Inflammatory macrophage treated with lipopolysaccharide for 1 hour (primary cell): ENCODE measurements around the gene KRT14.
A peak's percentile ranks its signal among the peaks of the same experiment; 100 is the strongest.
"Not testable (repeated sequence)": the region's sequence is repeated elsewhere in the genome, so short reads cannot be mapped to it uniquely, and the experiment has no call there.

Source experiments
- DNase-seq, 2 donors: peaks; one replicate each; pipeline ENCODE4 v3.0.0-alpha.2; 2020 to 2022

KRT14 gene

GRCh38 chr17:41586863-41587495 lies at the start of gene KRT14:
TSS of gene KRT14 (minus strand) at chr17:41586895. CDS start at chr17:41586834, 61 bp downstream.
- no peak for DNase-seq

- no peak for DNase-seq
These were observed 48.7 kb upstream of the KRT14 start for GRCh38 chr17:41635121-41636097.

- no peak for DNase-seq
These were observed 47.9 kb upstream of the KRT14 start for GRCh38 chr17:41634639-41635038.

- no peak for DNase-seq
These were observed 47.0 kb upstream of the KRT14 start for GRCh38 chr17:41633556-41634199.

GRCh38 chr17:41632482-41633105 lies 45.9 kb upstream of the KRT14 start:
- DNase-seq = no peak

- no peak for DNase-seq
These were observed 45.2 kb upstream of the KRT14 start for GRCh38 chr17:41631898-41632285.

GRCh38 chr17:41631025-41631897 lies 44.6 kb upstream of the KRT14 start:
- DNase-seq = no peak

- peak; percentile 23 to 28 for DNase-seq
These were observed 43.4 kb upstream of the KRT14 start for GRCh38 chr17:41629826-41630670.

GRCh38 chr17:41629316-41629715 lies 42.6 kb upstream of the KRT14 start:
- DNase-seq = no peak

DNA sequence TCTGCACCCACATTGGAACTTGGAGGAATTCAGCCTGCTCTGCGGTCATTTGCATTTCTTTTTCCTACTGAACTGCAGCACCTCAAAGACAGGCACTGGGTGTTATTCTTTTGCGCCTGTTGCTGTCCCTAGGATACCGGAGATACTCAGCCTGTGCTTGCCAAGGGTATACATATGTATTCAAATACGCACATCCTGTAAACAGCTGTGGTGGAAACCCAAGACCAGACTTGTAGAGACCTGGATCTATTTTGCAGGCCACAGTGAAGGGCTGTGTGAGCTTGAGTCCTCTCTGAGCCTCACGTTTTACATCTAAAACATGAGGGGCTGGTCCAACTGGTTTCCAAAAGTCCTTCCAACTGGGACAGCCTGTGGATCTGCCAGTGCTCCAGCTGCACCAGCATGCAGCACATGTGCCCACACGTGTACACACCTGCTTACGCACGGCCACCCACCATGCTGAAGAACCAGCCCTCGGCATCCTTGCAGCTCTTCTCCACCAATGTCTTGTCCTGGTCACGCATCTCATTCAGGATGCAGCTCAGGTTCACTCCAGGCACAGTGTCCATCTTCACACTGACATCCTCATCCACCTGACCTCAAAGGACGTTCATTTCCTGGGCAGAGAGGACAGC lies 42.0 kb upstream of the KRT14 start:
- not testable (repeated sequence) for DNase-seq

- DNase-seq = not testable (repeated sequence)
These were observed 41.3 kb upstream of the KRT14 start for GRCh38 chr17:41628073-41628370.

DNA sequence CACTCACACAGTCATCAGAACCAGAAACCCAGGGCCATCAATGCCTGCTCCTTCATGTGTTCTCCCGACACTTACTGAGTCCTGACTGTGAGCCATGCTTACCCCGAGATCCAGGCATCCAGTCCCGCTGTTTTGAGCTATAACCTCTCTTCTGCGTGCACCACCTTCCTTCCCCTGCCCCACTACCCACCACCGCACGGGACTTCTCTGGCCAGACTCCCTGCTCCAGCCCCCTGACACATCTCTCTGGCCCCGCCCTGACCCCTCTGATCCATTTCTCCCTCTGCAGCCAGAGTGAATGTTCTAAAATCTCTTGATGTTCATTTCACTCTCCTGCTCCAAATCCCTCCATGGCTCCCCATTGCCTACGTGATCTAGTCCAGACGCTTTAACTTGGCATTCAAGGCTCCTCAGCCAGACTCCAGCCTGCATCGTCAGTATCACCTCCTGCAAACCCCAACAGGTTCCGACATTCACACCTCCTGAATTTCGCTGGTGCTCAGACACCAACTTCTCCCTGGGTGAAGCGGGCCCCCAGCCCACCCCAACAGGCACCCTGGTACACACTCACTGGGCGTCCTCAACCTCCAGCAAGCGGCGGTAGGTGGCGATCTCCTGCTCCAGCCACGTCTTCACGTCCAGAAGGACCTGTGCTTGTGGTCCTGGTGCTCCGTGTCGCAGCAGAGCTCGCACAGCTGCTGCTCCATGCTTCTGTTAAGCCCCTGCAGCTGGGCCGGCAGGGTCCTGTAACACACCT lies 40.8 kb upstream of the KRT14 start:
- no peak for DNase-seq

DNA sequence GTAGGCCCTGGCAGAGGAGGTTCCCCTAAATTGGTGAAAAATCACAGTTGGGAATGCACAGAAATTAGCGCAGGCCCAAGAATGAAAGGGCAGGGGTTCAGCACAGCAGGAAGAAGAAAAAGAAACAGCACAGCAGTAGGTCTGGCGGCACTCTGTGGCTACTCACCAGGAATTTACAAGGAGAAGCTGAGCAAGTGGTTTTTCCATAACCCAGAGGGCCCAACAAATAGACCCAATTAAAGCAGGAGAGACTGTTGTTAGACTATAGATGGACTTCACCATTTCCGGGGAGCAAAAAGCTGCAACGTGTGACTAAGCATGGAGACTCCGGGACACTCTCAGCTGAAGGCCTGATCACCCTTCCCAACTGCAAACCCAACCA lies 40.2 kb upstream of the KRT14 start:
- not testable (repeated sequence) for DNase-seq

GRCh38 chr17:41626028-41626913 lies 39.6 kb upstream of the KRT14 start:
- DNase-seq = not testable (repeated sequence)

GRCh38 chr17:41625602-41626001 lies 38.9 kb upstream of the KRT14 start:
- DNase-seq = no peak

- DNase-seq = peak; percentile 17 to 19
These were observed 37.8 kb upstream of the KRT14 start, which contains the start of gene KRT17 for GRCh38 chr17:41624208-41625101. TSS of gene KRT17 (minus strand) at chr17:41624575. CDS start at chr17:41624509, 66 bp downstream.

DNA sequence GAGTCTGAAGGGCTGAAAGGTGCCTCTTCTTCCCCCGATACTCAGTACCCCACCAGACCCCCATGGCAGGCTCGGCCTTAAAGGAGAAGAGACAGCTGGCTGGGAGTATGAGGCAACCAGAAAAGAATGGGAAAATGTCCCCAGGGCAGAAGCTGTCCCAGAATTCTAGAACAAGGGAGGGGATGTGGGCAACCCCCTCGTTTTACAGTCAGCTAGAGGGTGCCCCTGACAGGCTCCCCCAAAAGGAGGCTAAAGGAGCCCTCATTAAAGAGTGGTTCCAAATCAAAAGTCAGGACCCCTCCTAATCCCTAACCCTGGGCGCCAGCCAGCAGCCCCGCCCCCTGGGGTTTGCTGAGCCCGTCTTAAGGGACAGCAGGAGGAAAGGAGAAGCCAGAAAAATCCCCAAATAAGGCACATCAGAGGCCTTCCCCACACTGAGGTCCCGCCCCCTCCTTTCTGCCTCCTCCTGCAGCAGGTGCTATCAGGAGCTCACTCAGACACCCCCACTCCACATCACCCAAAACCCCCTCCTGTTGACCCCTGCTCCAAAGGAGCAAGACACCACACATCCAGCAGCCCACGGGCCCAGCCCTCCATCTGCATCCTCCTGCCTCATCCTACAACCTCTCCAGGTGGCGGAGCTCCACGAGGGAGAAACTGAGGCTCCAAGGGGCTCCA lies 36.6 kb upstream of the KRT14 start:
- peak in 1 of 2 donors; percentile 5 for DNase-seq
